Prostate gland (tissue), 2 donors: ENCODE measurements around the gene UMODL1.

Source experiments
- POLR2AphosphoS5 ChIP-seq: sonication (generic); formaldehyde crosslinking; IDR thresholded peaks from one replicate; pipeline ENCODE4 v1.6.1; 2017; ENCODE audit warnings: antibody characterized with exemption
- TF ChIP-seq, protein P1 (sequence below), 4 experiments: fragments of 200-600 bp in 2 of 4; fragments of 450-650 bp in 2 of 4; sonication (generic) in 2 of 4; IDR thresholded peaks; 1 replicate in 3 of 4; 2 replicates in 1 of 4; pipeline ENCODE4 v1.5.1; 2016 to 2019; ENCODE audit warnings: antibody characterized with exemption in 4 of 4, mild to moderate bottlenecking in 2 of 4, moderate library complexity in 2 of 4

DNA sequence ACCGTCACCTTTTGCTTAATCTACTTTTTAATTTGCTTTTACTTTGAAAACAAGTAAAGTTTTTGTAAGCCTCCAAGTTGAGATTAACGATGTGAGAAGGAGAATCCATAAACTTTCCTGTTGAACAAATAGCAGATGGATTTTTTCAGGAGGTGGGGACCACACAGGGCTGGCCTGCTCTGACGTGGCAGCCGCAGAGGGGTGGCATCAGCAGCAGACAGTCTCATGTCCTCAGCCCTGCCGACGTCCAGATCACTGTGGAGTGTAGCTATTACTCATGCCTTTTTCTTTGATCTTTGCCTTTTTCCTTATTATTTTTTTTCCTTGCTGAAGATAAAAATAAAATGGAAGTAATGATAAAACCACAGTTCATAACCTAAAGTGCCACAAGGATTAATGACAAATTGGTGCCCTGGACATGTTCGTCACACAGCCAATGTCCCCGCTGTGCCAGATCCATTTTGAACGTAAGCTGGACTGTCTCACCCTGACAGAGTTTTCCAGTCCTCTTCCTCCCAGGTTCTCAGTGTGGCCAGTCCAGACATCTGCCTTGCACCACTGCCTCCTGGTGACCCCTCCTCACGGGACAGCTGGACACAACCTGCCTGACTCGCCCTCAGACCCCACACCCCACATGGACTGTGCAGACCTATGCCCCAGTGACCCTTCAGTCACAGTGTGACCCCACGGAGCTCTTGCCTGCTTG lies 45.6 kb upstream of the UMODL1 start:
- TF ChIP-seq, protein P1, sequence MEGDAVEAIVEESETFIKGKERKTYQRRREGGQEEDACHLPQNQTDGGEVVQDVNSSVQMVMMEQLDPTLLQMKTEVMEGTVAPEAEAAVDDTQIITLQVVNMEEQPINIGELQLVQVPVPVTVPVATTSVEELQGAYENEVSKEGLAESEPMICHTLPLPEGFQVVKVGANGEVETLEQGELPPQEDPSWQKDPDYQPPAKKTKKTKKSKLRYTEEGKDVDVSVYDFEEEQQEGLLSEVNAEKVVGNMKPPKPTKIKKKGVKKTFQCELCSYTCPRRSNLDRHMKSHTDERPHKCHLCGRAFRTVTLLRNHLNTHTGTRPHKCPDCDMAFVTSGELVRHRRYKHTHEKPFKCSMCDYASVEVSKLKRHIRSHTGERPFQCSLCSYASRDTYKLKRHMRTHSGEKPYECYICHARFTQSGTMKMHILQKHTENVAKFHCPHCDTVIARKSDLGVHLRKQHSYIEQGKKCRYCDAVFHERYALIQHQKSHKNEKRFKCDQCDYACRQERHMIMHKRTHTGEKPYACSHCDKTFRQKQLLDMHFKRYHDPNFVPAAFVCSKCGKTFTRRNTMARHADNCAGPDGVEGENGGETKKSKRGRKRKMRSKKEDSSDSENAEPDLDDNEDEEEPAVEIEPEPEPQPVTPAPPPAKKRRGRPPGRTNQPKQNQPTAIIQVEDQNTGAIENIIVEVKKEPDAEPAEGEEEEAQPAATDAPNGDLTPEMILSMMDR (IDR thresholded peaks at IDR 0.05): no peak
- no peak for TF ChIP-seq POLR2AphosphoS5
